Measurements from ENCODE around the gene CREB5.

DNA sequence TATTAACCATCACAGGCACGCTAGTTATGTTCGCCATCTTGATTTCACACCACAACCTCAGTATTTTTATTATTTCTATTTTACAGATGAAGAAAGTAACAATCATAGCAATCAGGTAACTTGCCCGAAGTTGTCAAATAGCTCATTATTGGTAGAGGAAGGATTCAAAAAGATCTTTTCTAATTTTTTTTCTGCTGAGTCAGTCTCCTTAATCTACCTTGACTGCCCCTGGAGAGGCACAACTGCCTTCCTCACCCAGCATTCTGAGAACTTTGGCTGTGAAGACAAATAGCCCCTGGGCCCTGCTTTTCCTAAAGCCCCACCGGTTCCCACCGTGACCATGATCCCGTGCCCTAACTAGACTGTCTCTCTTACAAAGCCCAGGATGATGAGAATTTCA is 446.6 kb downstream of the CREB5 start:
- TF ChIP-seq, protein P1, sequence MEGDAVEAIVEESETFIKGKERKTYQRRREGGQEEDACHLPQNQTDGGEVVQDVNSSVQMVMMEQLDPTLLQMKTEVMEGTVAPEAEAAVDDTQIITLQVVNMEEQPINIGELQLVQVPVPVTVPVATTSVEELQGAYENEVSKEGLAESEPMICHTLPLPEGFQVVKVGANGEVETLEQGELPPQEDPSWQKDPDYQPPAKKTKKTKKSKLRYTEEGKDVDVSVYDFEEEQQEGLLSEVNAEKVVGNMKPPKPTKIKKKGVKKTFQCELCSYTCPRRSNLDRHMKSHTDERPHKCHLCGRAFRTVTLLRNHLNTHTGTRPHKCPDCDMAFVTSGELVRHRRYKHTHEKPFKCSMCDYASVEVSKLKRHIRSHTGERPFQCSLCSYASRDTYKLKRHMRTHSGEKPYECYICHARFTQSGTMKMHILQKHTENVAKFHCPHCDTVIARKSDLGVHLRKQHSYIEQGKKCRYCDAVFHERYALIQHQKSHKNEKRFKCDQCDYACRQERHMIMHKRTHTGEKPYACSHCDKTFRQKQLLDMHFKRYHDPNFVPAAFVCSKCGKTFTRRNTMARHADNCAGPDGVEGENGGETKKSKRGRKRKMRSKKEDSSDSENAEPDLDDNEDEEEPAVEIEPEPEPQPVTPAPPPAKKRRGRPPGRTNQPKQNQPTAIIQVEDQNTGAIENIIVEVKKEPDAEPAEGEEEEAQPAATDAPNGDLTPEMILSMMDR (conservative IDR thresholded peaks at IDR 0.05; ENCODE audit: low read length), result no peak
- TF ChIP-seq EZH2phosphoT487 (IDR thresholded peaks at IDR 0.05; ENCODE audit: borderline replicate concordance), result no peak

Data from Loucy (cell line).